HCT116 (cell line): ENCODE results near the gene ACAN. TPM values are rescaled to one million over a fixed set of nuclear protein-coding genes. Genes with fewer than 3 reads are reported as not detected.
A peak's percentile ranks its signal among the peaks of the same experiment; 100 is the strongest.

Experiments
- ATAC-seq: fragments of 200-7000 bp; cut with Tn5 transposase; 2 replicates; pipeline ENCODE4 v1.9.1; 2020; ENCODE audit warnings: mild to moderate bottlenecking, moderate library complexity
- BruUV-seq: library from RNA; stranded (reverse); fragments of 400-500 nt; replicated peaks from 2 replicates; lab custom pipeline; 2021; lab: Mats Ljungman, UMichigan
- CTCF ChIA-PET: fragments of 300-600 bp; sonication (Branson Sonifier 250); formaldehyde crosslinking; loops from one replicate; lab custom pipeline; 2021; ENCODE audit warnings: antibody characterized with exemption; lab: Charles Lee
- POLR2A ChIA-PET: fragments of 300-600, 350-600 bp; sonication (Branson Sonifier 250); formaldehyde crosslinking; loops from one replicate; lab custom pipeline; 2021; ENCODE audit warnings: antibody characterized with exemption; lab: Charles Lee
- RAD21 ChIA-PET, 2 experiments: fragments of 300-600 bp; sonication (Branson Sonifier 250); formaldehyde crosslinking; loops; one replicate each; lab custom pipeline; 2023; ENCODE audit warnings: low total read pairs in 2 of 2; ENCODE audit not compliant: uncharacterized antibody in 2 of 2, unreplicated experiment in 2 of 2, low non-redundant PET in 1 of 2; lab: Charles Lee
- DNase-seq: peaks from one replicate; pipeline ENCODE4 v3.0.0-alpha.2; 2010; ENCODE audit warnings: low read depth, low spot score
- H2AFZ ChIP-seq: fragments of 200-600 bp; shearing (Covaris generic), sonication (generic); 2 replicates; pipeline ENCODE4 v1.6.1; 2017; ENCODE audit warnings: low read depth, mixed run types, mixed read lengths, antibody characterized with exemption, low read length; ENCODE audit not compliant: poor library complexity, severe bottlenecking
- H3K27ac ChIP-seq: 2 replicates; pipeline ENCODE4 v1.5.1; 2012; ENCODE audit warnings: low read depth, low read length
- H3K27me3 ChIP-seq: fragments of 200-600 bp; sonication (generic); 2 replicates; pipeline ENCODE4 v1.6.1; 2016; ENCODE audit warnings: mixed run types, low read length, mixed read lengths; ENCODE audit not compliant: insufficient read depth
- H3K36me3 ChIP-seq, 2 experiments: fragments of 200-500 bp in 1 of 2; fragments of 200-600 bp in 1 of 2; sonication (Bioruptor generic) in 1 of 2; sonication (generic) in 1 of 2; 2 replicates each; pipeline versions ENCODE4 v1.5.1 to v1.6.1; 2014 to 2016; ENCODE audit warnings: low read length in 2 of 2, inconsistent platforms in 1 of 2, mixed read lengths in 1 of 2, mixed run types in 1 of 2; ENCODE audit not compliant: insufficient read depth in 2 of 2, control insufficient read depth in 1 of 2
- H3K4me1 ChIP-seq, 2 experiments: fragments of 200-600 bp in 1 of 2; sonication (generic) in 1 of 2; 2 replicates each; pipeline versions ENCODE4 v1.5.1 to v1.6.1; 2012 to 2017; ENCODE audit warnings: low read length in 2 of 2, inconsistent platforms in 1 of 2, mild to moderate bottlenecking in 1 of 2, mixed read lengths in 1 of 2, mixed run types in 1 of 2, moderate library complexity in 1 of 2; ENCODE audit not compliant: insufficient read depth in 2 of 2, control insufficient read depth in 1 of 2
- H3K4me2 ChIP-seq: fragments of 200-600 bp; sonication (generic); 2 replicates; pipeline ENCODE4 v1.6.1; 2017; ENCODE audit warnings: mixed run types, low read length, mixed read lengths
- H3K4me3 ChIP-seq, 2 experiments: fragments of 200-600 bp in 1 of 2; sonication (generic) in 1 of 2; replicated peaks in 1 of 2; 2 replicates each; pipeline ENCODE4 v1.5.1; 2011 to 2016; ENCODE audit warnings: low read length in 2 of 2, control low read depth in 1 of 2, low read depth in 1 of 2, mild to moderate bottlenecking in 1 of 2, mixed read lengths in 1 of 2, mixed run types in 1 of 2
- H3K79me2 ChIP-seq: fragments of 200-600 bp; sonication (generic); 2 replicates; pipeline ENCODE4 v1.6.1; 2017; ENCODE audit warnings: mild to moderate bottlenecking, mixed run types, low read length, moderate library complexity, mixed read lengths; ENCODE audit not compliant: insufficient read depth
- H3K9ac ChIP-seq: fragments of 200-600 bp; sonication (generic); 2 replicates; pipeline ENCODE4 v1.6.1; 2016; ENCODE audit warnings: low read length, mixed read lengths
- H3K9me2 ChIP-seq: fragments of 200-600 bp; sonication (generic), shearing (Covaris generic); 2 replicates; pipeline ENCODE4 v1.6.1; 2017; ENCODE audit warnings: mixed run types, mild to moderate bottlenecking, moderate library complexity; ENCODE audit not compliant: insufficient read depth
- H3K9me3 ChIP-seq, 2 experiments: fragments of 200-500 bp in 1 of 2; fragments of 200-600 bp in 1 of 2; sonication (Bioruptor generic) in 1 of 2; sonication (generic) in 1 of 2; 2 replicates each; pipeline ENCODE4 v1.6.1; 2014 to 2017; ENCODE audit warnings: low read length in 2 of 2, mixed read lengths in 2 of 2, inconsistent platforms in 1 of 2, low read depth in 1 of 2, mild to moderate bottlenecking in 1 of 2, mixed run types in 1 of 2, moderate library complexity in 1 of 2; ENCODE audit not compliant: control insufficient read depth in 1 of 2, insufficient read depth in 1 of 2
- H4K20me1 ChIP-seq: fragments of 200-600 bp; sonication (generic), shearing (Covaris generic); 2 replicates; pipeline ENCODE4 v1.6.1; 2017; ENCODE audit warnings: mixed run types, mild to moderate bottlenecking, moderate library complexity; ENCODE audit not compliant: insufficient read depth
- EZH2 ChIP-seq: fragments of 200-600 bp; sonication (generic); IDR thresholded peaks from 2 replicates; pipeline ENCODE4 v1.6.1; 2017; ENCODE audit warnings: antibody characterized with exemption, mixed run types
- POLR2A ChIP-seq: IDR thresholded peaks from 2 replicates; pipeline ENCODE4 v1.7.0; 2011; ENCODE audit warnings: borderline replicate concordance; ENCODE audit not compliant: insufficient read depth, insufficient read length; ENCODE audit errors: extremely low read depth
- SIN3A ChIP-seq: IDR thresholded peaks from 2 replicates; pipeline ENCODE4 v1.6.1; 2012; ENCODE audit warnings: low read depth
- SP1 ChIP-seq: IDR thresholded peaks from 2 replicates; pipeline ENCODE4 v1.6.1; 2012; ENCODE audit warnings: low read depth
- SRF ChIP-seq: IDR thresholded peaks from 2 replicates; pipeline ENCODE4 v1.6.1; 2012; ENCODE audit warnings: low read depth
- intact Hi-C: fragments of 100-400 bp; cut with micrococcal nuclease; formaldehyde crosslinking; loops from 2 replicates; pipeline ENCODE4 v1.10.0; 2022
- total RNA-seq: library from RNA; stranded (reverse); gene quantifications from one replicate; pipeline ENCODE4 v1.2.1, GENCODE V29; 2021; ENCODE audit not compliant: unreplicated experiment
- TF ChIP-seq, protein P1 (sequence below): IDR thresholded peaks from 2 replicates; pipeline ENCODE4 v1.6.1; 2012; ENCODE audit warnings: low read depth
- TF ChIP-seq, protein P2 (sequence below): IDR thresholded peaks from 2 replicates; pipeline ENCODE4 v1.6.1; 2011; ENCODE audit warnings: mild to moderate bottlenecking, low read length, moderate library complexity; ENCODE audit not compliant: insufficient replicate concordance; ENCODE audit errors: extremely low read depth
- TF ChIP-seq, protein P3 (sequence below): IDR thresholded peaks from 2 replicates; pipeline ENCODE4 v1.6.1; 2012

The ACAN gene
- total RNA-seq, 1 experiment from 2014 or later = not detected

DNA sequence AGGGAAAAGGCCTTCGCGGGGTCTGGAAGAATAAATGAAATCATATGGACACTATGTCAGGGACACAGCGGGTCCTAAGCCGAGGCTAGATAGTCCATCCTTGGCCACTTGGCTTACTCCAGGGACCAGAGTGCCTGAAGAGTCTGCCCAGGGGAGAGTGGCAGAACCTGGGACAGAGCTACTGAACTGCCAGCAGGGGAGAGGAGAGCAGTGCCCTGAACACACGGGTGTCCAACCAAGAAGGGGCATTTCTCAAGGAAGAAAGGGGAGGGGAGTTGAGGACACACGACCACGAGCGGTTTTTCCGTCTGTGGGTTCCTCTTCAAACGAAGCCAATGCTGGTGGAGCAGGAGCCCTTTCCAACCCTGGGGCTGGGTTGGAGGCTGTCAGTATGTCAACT is 1.0 kb downstream of the ACAN start:
- intact Hi-C loops = no loop called here
- Histone ChIP-seq H3K36me3 (no peaks in the 10 kb centered on the region), H3K4me1 (peaks cover 0 to 9% of the 10 kb centered on the region in 2 experiments; a peak in 2 of 4 replicates), H4K20me1 (no peaks in the 10 kb centered on the region), H3K27me3 (peaks cover 5% of the 10 kb centered on the region; the same call in 1 of the 2 replicates), H3K9me3 (no peaks in the 10 kb centered on the region), H3K9me2 (no peaks in the 10 kb centered on the region), H3K4me2 (no peak overlapping the region), H2AFZ (no peak overlapping the region), H3K9ac (no peak overlapping the region), H3K27ac (no peak overlapping the region), H3K4me3 (no peak overlapping the region), H3K79me2 (no peaks in the 10 kb centered on the region)
- TF ChIP-seq, protein P1, sequence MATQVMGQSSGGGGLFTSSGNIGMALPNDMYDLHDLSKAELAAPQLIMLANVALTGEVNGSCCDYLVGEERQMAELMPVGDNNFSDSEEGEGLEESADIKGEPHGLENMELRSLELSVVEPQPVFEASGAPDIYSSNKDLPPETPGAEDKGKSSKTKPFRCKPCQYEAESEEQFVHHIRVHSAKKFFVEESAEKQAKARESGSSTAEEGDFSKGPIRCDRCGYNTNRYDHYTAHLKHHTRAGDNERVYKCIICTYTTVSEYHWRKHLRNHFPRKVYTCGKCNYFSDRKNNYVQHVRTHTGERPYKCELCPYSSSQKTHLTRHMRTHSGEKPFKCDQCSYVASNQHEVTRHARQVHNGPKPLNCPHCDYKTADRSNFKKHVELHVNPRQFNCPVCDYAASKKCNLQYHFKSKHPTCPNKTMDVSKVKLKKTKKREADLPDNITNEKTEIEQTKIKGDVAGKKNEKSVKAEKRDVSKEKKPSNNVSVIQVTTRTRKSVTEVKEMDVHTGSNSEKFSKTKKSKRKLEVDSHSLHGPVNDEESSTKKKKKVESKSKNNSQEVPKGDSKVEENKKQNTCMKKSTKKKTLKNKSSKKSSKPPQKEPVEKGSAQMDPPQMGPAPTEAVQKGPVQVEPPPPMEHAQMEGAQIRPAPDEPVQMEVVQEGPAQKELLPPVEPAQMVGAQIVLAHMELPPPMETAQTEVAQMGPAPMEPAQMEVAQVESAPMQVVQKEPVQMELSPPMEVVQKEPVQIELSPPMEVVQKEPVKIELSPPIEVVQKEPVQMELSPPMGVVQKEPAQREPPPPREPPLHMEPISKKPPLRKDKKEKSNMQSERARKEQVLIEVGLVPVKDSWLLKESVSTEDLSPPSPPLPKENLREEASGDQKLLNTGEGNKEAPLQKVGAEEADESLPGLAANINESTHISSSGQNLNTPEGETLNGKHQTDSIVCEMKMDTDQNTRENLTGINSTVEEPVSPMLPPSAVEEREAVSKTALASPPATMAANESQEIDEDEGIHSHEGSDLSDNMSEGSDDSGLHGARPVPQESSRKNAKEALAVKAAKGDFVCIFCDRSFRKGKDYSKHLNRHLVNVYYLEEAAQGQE = no peak
- TF ChIP-seq EZH2 (no peak), SP1 (no peak), SRF (no peak), POLR2A (no peak), SIN3A (no peak)
- TF ChIP-seq, protein P2, sequence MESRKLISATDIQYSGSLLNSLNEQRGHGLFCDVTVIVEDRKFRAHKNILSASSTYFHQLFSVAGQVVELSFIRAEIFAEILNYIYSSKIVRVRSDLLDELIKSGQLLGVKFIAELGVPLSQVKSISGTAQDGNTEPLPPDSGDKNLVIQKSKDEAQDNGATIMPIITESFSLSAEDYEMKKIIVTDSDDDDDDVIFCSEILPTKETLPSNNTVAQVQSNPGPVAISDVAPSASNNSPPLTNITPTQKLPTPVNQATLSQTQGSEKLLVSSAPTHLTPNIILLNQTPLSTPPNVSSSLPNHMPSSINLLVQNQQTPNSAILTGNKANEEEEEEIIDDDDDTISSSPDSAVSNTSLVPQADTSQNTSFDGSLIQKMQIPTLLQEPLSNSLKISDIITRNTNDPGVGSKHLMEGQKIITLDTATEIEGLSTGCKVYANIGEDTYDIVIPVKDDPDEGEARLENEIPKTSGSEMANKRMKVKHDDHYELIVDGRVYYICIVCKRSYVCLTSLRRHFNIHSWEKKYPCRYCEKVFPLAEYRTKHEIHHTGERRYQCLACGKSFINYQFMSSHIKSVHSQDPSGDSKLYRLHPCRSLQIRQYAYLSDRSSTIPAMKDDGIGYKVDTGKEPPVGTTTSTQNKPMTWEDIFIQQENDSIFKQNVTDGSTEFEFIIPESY = no peak
- TF ChIP-seq, protein P3, sequence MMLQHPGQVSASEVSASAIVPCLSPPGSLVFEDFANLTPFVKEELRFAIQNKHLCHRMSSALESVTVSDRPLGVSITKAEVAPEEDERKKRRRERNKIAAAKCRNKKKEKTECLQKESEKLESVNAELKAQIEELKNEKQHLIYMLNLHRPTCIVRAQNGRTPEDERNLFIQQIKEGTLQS = no peak
- DNase-seq (no peak), ATAC-seq (peak; percentile 39; the same call in 1 of the 2 replicates)
- CTCF ChIA-PET = interaction anchor here (1.3 kb wide), 1 partner anchor 31 kb away, joined by 3 read pairs; no protein-coding TSS in a partner anchor
- POLR2A ChIA-PET = no interaction called here
- RAD21 ChIA-PET = no interaction called here
- no TSS peak for BruUV-seq
